ENCODE data around the gene DUSP9.

DNA sequence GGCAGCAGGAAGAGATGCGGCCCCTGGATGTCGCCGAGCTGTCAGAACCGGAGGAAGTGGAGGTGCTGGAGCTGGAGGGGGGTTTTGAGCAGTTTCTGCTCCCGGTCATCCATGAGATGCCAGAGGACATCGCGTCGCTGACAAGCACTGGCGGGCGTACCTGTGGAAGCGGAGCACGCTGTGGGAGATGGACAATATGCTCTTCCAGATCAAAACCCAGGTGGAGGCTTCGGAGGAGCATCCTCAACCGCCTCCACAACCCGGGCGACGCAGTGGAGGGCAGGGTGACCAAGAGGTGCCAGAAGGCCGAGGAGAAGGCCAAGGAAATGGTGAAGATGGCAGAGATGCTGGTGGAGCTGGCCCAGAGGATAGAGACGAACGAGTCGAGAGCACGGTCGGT is 40.5 kb upstream of the DUSP9 start:
- TF ChIP-seq, protein P1, sequence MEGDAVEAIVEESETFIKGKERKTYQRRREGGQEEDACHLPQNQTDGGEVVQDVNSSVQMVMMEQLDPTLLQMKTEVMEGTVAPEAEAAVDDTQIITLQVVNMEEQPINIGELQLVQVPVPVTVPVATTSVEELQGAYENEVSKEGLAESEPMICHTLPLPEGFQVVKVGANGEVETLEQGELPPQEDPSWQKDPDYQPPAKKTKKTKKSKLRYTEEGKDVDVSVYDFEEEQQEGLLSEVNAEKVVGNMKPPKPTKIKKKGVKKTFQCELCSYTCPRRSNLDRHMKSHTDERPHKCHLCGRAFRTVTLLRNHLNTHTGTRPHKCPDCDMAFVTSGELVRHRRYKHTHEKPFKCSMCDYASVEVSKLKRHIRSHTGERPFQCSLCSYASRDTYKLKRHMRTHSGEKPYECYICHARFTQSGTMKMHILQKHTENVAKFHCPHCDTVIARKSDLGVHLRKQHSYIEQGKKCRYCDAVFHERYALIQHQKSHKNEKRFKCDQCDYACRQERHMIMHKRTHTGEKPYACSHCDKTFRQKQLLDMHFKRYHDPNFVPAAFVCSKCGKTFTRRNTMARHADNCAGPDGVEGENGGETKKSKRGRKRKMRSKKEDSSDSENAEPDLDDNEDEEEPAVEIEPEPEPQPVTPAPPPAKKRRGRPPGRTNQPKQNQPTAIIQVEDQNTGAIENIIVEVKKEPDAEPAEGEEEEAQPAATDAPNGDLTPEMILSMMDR (IDR thresholded peaks at IDR 0.05), result no peak
- TF ChIP-seq POLR2A (IDR thresholded peaks at IDR 0.05), result no peak
- TF ChIP-seq POLR2AphosphoS5 (IDR thresholded peaks at IDR 0.05), result no peak
- no peak for TF ChIP-seq EP300 (IDR thresholded peaks at IDR 0.05)
